Loucy (cell line): ENCODE data around the gene KCNT2.

Experiments
- H2AFZ ChIP-seq: fragments of 200-600 bp; sonication (generic); 2 replicates; pipeline ENCODE4 v1.6.0; 2016; ENCODE audit warnings: antibody characterized with exemption, mild to moderate bottlenecking, low read length, moderate library complexity
- H3F3A ChIP-seq: fragments of 200-600 bp; 2 replicates; pipeline ENCODE4 v1.6.0; 2016; ENCODE audit warnings: antibody characterized with exemption, low read depth, mild to moderate bottlenecking
- H3K27me3 ChIP-seq: fragments of 200-600 bp; sonication (generic); 2 replicates; pipeline ENCODE4 v1.6.1; 2014; ENCODE audit warnings: low read length, mild to moderate bottlenecking; ENCODE audit not compliant: insufficient read depth, poor library complexity, severe bottlenecking
- H3K36me3 ChIP-seq: fragments of 200-600 bp; sonication (generic); 2 replicates; pipeline ENCODE4 v1.6.1; 2016; ENCODE audit warnings: low read length; ENCODE audit not compliant: insufficient read depth
- H3K4me1 ChIP-seq: fragments of 200-600 bp; sonication (generic); 2 replicates; pipeline ENCODE4 v1.5.1; 2014; ENCODE audit warnings: low read length, mild to moderate bottlenecking; ENCODE audit not compliant: insufficient read depth, poor library complexity, severe bottlenecking
- H3K4me2 ChIP-seq: fragments of 200-600 bp; sonication (generic); 2 replicates; pipeline ENCODE4 v1.6.0; 2014; ENCODE audit warnings: antibody characterized with exemption, low read length, low read depth, mild to moderate bottlenecking; ENCODE audit not compliant: poor library complexity, severe bottlenecking
- H3K4me3 ChIP-seq: fragments of 200-600 bp; sonication (generic); 2 replicates; pipeline ENCODE4 v1.5.1; 2014; ENCODE audit warnings: low read length, mild to moderate bottlenecking, mixed read lengths; ENCODE audit not compliant: poor library complexity, severe bottlenecking
- H3K79me2 ChIP-seq: fragments of 200-600 bp; sonication (generic); 2 replicates; pipeline ENCODE4 v1.6.1; 2014; ENCODE audit warnings: low read length; ENCODE audit not compliant: insufficient read depth
- H3K9ac ChIP-seq: fragments of 200-600 bp; sonication (generic); 2 replicates; pipeline ENCODE4 v1.6.0; 2014; ENCODE audit warnings: mild to moderate bottlenecking, low read depth, low read length, moderate library complexity; ENCODE audit not compliant: poor library complexity, severe bottlenecking
- H3K9me2 ChIP-seq: fragments of 200-600 bp; sonication (generic); replicated peaks from 2 replicates; pipeline ENCODE4 v1.6.1; 2016; ENCODE audit warnings: low read depth, low read length, mixed read lengths
- H3K9me3 ChIP-seq: fragments of 200-600 bp; sonication (generic); 2 replicates; pipeline ENCODE4 v1.6.1; 2014; ENCODE audit warnings: mild to moderate bottlenecking, antibody characterized with exemption, low read length, low read depth; ENCODE audit not compliant: insufficient read depth
- H4K20me1 ChIP-seq: fragments of 200-600 bp; sonication (generic); 2 replicates; pipeline ENCODE4 v1.6.0; 2014; ENCODE audit warnings: antibody characterized with exemption, low read length, mild to moderate bottlenecking; ENCODE audit not compliant: insufficient read depth, poor library complexity, severe bottlenecking
- CTCF ChIP-seq: fragments of 200-600 bp; sonication (generic); conservative IDR thresholded peaks from 2 replicates; pipeline ENCODE4 v1.5.1; 2014; ENCODE audit warnings: mild to moderate bottlenecking, antibody characterized with exemption, low read length
- EZH2phosphoT487 ChIP-seq: fragments of 200-600 bp; IDR thresholded peaks from 2 replicates; pipeline ENCODE4 v1.6.1; 2018; ENCODE audit warnings: antibody characterized with exemption, mild to moderate bottlenecking, moderate library complexity, borderline replicate concordance

KCNT2 gene

DNA sequence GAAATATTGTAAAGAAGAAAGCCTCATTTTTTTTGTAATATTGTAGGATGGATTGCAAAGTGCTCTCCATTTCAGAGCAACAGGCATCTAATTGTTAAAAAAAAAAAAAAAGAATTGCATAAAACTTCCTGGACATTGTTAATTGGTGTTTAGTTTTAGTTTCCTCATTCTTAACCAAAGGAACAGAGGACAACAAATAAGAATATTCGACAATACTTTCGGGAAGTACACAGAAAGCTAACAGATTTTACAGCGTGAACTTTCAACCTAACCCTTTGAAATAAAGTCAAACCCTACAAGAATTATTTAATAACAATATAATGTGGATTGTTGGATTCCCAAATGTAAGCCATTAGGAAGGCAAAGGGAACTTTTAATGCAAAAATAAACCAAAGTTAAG lies 284.4 kb downstream of the KCNT2 start:
- no peaks in the 10 kb centered on the region for H3K27me3 ChIP-seq
- no peaks in the 10 kb centered on the region for H3K4me1 ChIP-seq
- no peaks in the 10 kb centered on the region for H3K9me3 ChIP-seq
- H3K9ac ChIP-seq, result no peak overlapping the region
- no peaks in the 10 kb centered on the region for H4K20me1 ChIP-seq
- H3K79me2 ChIP-seq, result no peaks in the 10 kb centered on the region
- H3K4me3 ChIP-seq, result no peak overlapping the region
- H2AFZ ChIP-seq, result no peak overlapping the region
- H3F3A ChIP-seq, result no peaks in the 10 kb centered on the region
- no peaks in the 10 kb centered on the region for H3K36me3 ChIP-seq
- no peak for TF ChIP-seq CTCF
- no peak for TF ChIP-seq EZH2phosphoT487
- H3K4me2 ChIP-seq, result no peak overlapping the region
- no peaks in the 10 kb centered on the region for H3K9me2 ChIP-seq

GRCh38 chr1:196319301-196319700 lies 288.9 kb downstream of the KCNT2 start:
- Histone ChIP-seq H4K20me1 (no peaks in the 10 kb centered on the region), H3K4me3 (no peak overlapping the region), H3F3A (no peaks in the 10 kb centered on the region), H2AFZ (0 out of 2 replicates have a peak overlapping the region, but pooled peaks have one; percentile 35), H3K36me3 (no peaks in the 10 kb centered on the region), H3K27me3 (no peaks in the 10 kb centered on the region), H3K9ac (no peak overlapping the region), H3K4me2 (no peak overlapping the region), H3K9me3 (no peaks in the 10 kb centered on the region), H3K4me1 (no peaks in the 10 kb centered on the region), H3K9me2 (no peaks in the 10 kb centered on the region), H3K79me2 (no peaks in the 10 kb centered on the region)
- TF ChIP-seq CTCF (no peak), EZH2phosphoT487 (no peak)

GRCh38 chr1:196317535-196318522 lies 290.4 kb downstream of the KCNT2 start:
- Histone ChIP-seq H3K4me3 (no peak overlapping the region), H3K9me3 (no peaks in the 10 kb centered on the region), H3K9ac (no peak overlapping the region), H3K4me1 (no peaks in the 10 kb centered on the region), H3K36me3 (no peaks in the 10 kb centered on the region), H3F3A (no peaks in the 10 kb centered on the region), H4K20me1 (no peaks in the 10 kb centered on the region), H2AFZ (no peak overlapping the region; the same call in 1 of the 2 replicates), H3K79me2 (no peaks in the 10 kb centered on the region), H3K27me3 (no peaks in the 10 kb centered on the region), H3K4me2 (no peak overlapping the region), H3K9me2 (no peaks in the 10 kb centered on the region)
- TF ChIP-seq CTCF, result peak; percentile 73
- no peak for TF ChIP-seq EZH2phosphoT487
